Breast epithelium (tissue), 3 donors: Measurements from ENCODE around the gene REXO1.

Experiments
- CTCF ChIP-seq, 3 donors: fragments of 450-650 bp; IDR thresholded peaks; one replicate each; pipeline ENCODE4 v1.5.1; 2016 to 2017; ENCODE audit warnings: antibody characterized with exemption in 3 of 3, mild to moderate bottlenecking in 3 of 3, moderate library complexity in 3 of 3
- POLR2A ChIP-seq: fragments of 450-650 bp; IDR thresholded peaks from one replicate; pipeline ENCODE4 v1.6.1; 2016; ENCODE audit warnings: antibody characterized with exemption, mild to moderate bottlenecking, moderate library complexity
- POLR2AphosphoS5 ChIP-seq, 3 donors: sonication (generic); formaldehyde crosslinking; IDR thresholded peaks; one replicate each; pipeline ENCODE4 v1.6.1; 2017; ENCODE audit warnings: antibody characterized with exemption in 3 of 3

GRCh38 chr19:1791879-1792278 lies 56.4 kb downstream of the REXO1 start:
- TF ChIP-seq CTCF (IDR thresholded peaks at IDR 0.05) = no peak
- no peak for TF ChIP-seq POLR2A
- no peak for TF ChIP-seq POLR2AphosphoS5 (IDR thresholded peaks at IDR 0.05)
